ENCODE measurements around the gene STH.

STH gene

GRCh38 chr17:46046957-46047356 lies 47.9 kb downstream of the STH start:
- no peak for DNase-seq (ENCODE audit: low spot score)

DNA sequence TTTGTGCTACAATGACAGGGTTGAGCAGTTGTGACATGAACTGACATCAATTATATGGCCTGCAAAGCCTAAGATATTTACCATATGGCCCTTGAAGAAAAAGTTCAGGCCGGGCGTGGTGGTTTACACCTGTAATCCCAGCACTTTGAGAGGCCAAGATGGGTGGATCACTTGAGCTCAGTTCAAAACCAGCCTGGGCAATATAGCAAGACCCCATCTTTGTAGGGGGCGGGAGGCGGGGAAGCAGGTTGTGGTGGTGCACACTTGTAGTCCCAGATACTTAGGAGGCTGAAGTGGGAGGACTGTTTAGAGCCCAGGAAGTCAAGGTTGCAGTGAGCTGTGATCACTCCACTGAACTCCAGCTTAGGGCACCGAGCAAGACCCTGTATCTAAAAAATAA lies 48.3 kb downstream of the STH start:
- no peak for DNase-seq (ENCODE audit: low spot score)

DNA sequence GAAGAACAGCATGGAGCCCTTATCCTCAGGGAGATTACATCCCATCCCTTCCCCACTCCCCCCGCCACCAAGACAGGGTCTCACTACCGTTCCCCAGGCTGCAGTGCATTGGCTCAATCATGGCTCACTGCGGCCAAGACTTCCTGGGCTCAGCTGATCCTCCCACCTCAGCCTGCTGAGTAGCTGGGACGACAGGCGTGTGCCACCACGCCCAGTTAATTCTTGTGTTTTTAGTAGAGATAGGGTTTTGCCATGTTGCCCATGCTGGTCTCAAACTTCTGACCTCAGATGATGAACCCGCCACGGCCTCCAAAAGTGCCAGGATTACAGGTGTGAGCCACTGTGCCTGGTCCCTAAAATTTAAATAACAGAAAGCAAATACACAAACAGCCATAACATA lies 48.8 kb downstream of the STH start:
- DNase-seq (ENCODE audit: low spot score), result no peak

Measured in D341Med (cell line).